Sigmoid colon (tissue), 4 donors: Measurements from ENCODE around the gene PLXNA4.

Source experiments
- POLR2A ChIP-seq, 2 donors: fragments of 450-650 bp; IDR thresholded peaks; one replicate each; pipeline ENCODE4 v1.6.1; 2016; ENCODE audit warnings: antibody characterized with exemption in 2 of 2, mild to moderate bottlenecking in 2 of 2, moderate library complexity in 2 of 2
- POLR2AphosphoS5 ChIP-seq, 4 donors: sonication (generic); formaldehyde crosslinking; IDR thresholded peaks; one replicate each; pipeline ENCODE4 v1.6.1; 2017; ENCODE audit warnings: antibody characterized with exemption in 4 of 4
- TF ChIP-seq, protein P1 (sequence below), 4 experiments: fragments of 450-650 bp in 3 of 4; fragments of 200-600 bp in 1 of 4; IDR thresholded peaks; one replicate each; pipeline ENCODE4 v1.5.1; 2016 to 2019; ENCODE audit warnings: antibody characterized with exemption in 4 of 4, mild to moderate bottlenecking in 3 of 4, moderate library complexity in 2 of 4

DNA sequence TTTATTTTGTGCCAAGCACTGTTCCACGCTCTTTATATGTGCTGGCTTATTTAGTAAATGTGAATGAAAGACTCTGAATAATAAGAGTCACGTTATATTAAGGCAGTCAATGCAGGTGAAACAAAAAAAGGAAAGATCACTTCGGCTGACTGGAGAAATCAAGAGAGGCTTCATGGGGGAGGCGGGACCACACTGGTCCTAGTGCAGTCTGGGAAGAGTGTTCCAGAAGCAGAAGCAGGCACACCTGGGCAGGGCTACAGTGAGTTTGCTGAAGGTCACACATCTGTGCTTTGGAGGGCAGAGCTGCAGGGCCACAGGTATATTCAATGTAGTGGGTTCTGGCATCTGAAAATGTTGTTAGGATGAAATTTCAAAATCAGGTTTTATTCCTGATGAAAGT is 176.9 kb downstream of the PLXNA4 start:
- TF ChIP-seq, protein P1, sequence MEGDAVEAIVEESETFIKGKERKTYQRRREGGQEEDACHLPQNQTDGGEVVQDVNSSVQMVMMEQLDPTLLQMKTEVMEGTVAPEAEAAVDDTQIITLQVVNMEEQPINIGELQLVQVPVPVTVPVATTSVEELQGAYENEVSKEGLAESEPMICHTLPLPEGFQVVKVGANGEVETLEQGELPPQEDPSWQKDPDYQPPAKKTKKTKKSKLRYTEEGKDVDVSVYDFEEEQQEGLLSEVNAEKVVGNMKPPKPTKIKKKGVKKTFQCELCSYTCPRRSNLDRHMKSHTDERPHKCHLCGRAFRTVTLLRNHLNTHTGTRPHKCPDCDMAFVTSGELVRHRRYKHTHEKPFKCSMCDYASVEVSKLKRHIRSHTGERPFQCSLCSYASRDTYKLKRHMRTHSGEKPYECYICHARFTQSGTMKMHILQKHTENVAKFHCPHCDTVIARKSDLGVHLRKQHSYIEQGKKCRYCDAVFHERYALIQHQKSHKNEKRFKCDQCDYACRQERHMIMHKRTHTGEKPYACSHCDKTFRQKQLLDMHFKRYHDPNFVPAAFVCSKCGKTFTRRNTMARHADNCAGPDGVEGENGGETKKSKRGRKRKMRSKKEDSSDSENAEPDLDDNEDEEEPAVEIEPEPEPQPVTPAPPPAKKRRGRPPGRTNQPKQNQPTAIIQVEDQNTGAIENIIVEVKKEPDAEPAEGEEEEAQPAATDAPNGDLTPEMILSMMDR (IDR thresholded peaks at IDR 0.05) = no peak
- TF ChIP-seq POLR2AphosphoS5 (IDR thresholded peaks at IDR 0.05) (no peak), POLR2A (IDR thresholded peaks at IDR 0.05) (no peak)
